ENCODE measurements around the gene KCTD5.

DNA sequence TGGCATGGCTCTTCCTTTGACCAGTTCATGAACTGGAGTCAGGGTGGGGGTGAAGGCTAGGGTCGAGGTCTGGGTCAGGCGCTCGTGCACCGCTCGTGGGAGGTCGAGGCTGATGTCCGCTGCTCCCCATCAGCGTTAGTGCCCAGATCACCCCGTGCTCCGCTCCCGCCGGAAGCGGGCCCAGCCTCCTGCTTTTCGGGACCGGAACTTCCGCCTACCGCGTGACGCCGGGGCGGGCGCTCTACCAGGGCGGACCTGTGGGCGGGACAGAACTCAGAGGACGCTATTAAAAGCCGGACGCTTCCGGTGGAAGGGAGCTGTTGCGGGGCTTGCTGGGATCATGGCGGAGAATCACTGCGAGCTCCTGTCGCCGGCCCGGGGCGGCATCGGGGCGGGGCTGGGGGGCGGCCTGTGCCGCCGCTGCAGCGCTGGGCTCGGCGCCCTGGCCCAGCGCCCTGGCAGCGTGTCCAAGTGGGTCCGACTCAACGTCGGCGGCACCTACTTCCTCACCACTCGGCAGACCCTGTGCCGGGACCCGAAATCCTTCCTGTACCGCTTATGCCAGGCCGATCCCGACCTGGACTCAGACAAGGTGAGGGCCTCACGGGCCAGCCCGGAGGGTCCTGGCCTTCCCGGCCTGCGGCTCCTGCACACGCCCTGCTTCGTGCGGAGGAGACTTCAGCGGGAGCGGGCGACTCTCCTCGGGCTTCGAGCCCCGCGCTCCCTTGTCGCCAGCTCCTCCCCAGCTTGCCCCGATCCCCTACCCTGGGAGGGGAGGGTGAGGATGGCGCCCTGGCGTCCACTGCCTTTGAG is at the start of gene KCTD5:
- TF ChIP-seq, protein P1, sequence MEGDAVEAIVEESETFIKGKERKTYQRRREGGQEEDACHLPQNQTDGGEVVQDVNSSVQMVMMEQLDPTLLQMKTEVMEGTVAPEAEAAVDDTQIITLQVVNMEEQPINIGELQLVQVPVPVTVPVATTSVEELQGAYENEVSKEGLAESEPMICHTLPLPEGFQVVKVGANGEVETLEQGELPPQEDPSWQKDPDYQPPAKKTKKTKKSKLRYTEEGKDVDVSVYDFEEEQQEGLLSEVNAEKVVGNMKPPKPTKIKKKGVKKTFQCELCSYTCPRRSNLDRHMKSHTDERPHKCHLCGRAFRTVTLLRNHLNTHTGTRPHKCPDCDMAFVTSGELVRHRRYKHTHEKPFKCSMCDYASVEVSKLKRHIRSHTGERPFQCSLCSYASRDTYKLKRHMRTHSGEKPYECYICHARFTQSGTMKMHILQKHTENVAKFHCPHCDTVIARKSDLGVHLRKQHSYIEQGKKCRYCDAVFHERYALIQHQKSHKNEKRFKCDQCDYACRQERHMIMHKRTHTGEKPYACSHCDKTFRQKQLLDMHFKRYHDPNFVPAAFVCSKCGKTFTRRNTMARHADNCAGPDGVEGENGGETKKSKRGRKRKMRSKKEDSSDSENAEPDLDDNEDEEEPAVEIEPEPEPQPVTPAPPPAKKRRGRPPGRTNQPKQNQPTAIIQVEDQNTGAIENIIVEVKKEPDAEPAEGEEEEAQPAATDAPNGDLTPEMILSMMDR (conservative IDR thresholded peaks at IDR 0.05), result no peak
- TF ChIP-seq EZH2 (IDR thresholded peaks at IDR 0.05; ENCODE audit: low read depth), result no peak

Measured in PC-9 (cell line).